ENCODE measurements around the gene SRSF1. TPM values are rescaled to one million over a fixed set of nuclear protein-coding genes. Genes with fewer than 3 reads are reported as not detected.

Gene SRSF1
- total RNA-seq, 2 experiments from 2014 or later, result 467 to 508 TPM

GRCh38 chr17:58020401-58020800 lies 13.4 kb upstream of the SRSF1 start:
- CTCF ChIA-PET, result no interaction called here
- POLR2A ChIA-PET, result no interaction called here

GRCh38 chr17:58019521-58019920 lies 12.5 kb upstream of the SRSF1 start:
- CTCF ChIA-PET, result interaction anchor here (0.7 kb wide), 1 partner anchor 416 kb away, joined by 3 read pairs; no protein-coding TSS in a partner anchor

GRCh38 chr17:58019039-58019438 lies 12.0 kb upstream of the SRSF1 start:
- ChIA-PET CTCF (interaction anchor here (0.7 kb wide), 1 partner anchor 417 kb away, joined by 3 read pairs; no protein-coding TSS in a partner anchor), POLR2A (no interaction called here)

More at GRCh38 chr17:58019521-58019920, 12.5 kb upstream of the SRSF1 start:
- POLR2A ChIA-PET, result no interaction called here

GRCh38 chr17:58010067-58010799 lies 3.2 kb upstream of the SRSF1 start:
- ChIA-PET CTCF (interaction anchor here (0.6 to 0.7 kb wide), 2 partner anchors 145 to 220 kb away, joined by 3 read pairs; no protein-coding TSS in a partner anchor), POLR2A (interaction anchor here (0.6 to 1.5 kb wide), 2 partner anchors 15 to 74 kb away, joined by 3 read pairs; no protein-coding TSS in a partner anchor)

GRCh38 chr17:58007781-58008706 lies 998 bp upstream of the SRSF1 start:
- ChIA-PET POLR2A (interaction anchor here (0.6 to 2.5 kb wide), 11 partner anchors 10 to 750 kb away, joined by 3 to 22 read pairs (median 3); partner anchors contain the start of genes DYNLL2 and MRPS23), CTCF (interaction anchor here (1.0 to 2.8 kb wide), 4 partner anchors 9 to 175 kb away, joined by 3 to 8 read pairs (median 5); no protein-coding TSS in a partner anchor)

- ChIA-PET POLR2A (interaction anchor here (0.7 to 2.5 kb wide), 8 partner anchors 8 to 157 kb away, joined by 3 to 22 read pairs (median 6); partner anchors contain the start of genes DYNLL2 and MRPS23), CTCF (interaction anchor here (1.2 to 2.8 kb wide), 4 partner anchors 7 to 148 kb away, joined by 3 to 8 read pairs (median 5); no protein-coding TSS in a partner anchor)
These were observed 504 bp downstream of the SRSF1 start for GRCh38 chr17:58006560-58006923.

GRCh38 chr17:58005728-58006559 lies 1.1 kb downstream of the SRSF1 start:
- ChIA-PET CTCF (interaction anchor here (1.2 to 1.6 kb wide), 3 partner anchors 55 to 148 kb away, joined by 3 to 6 read pairs (median 4); no protein-coding TSS in a partner anchor), POLR2A (interaction anchor here (0.7 to 2.5 kb wide), 7 partner anchors 7 to 156 kb away, joined by 3 to 22 read pairs (median 6); partner anchors contain the start of genes DYNLL2 and MRPS23)

GRCh38 chr17:58005031-58005727 lies 1.9 kb downstream of the SRSF1 start:
- CTCF ChIA-PET, result interaction anchor here (1.6 kb wide), 1 partner anchor 108 kb away, joined by 4 read pairs; no protein-coding TSS in a partner anchor
- POLR2A ChIA-PET, result interaction anchor here (1.2 to 1.9 kb wide), 2 partner anchors 9 to 155 kb away, joined by 3 to 16 read pairs; partner anchors contain the start of gene MRPS23

GRCh38 chr17:58004060-58004459 lies 3.0 kb downstream of the SRSF1 start:
- CTCF ChIA-PET, result no interaction called here
- POLR2A ChIA-PET, result no interaction called here

GRCh38 chr17:58002973-58003372 lies 4.1 kb downstream of the SRSF1 start:
- ChIA-PET CTCF (interaction anchor here (1.6 kb wide), 1 partner anchor 11 kb away, joined by 5 read pairs; no protein-coding TSS in a partner anchor), POLR2A (interaction anchor here (0.9 kb wide), 1 partner anchor 13 kb away, joined by 5 read pairs; no protein-coding TSS in a partner anchor)

- POLR2A ChIA-PET, result interaction anchor here (0.9 kb wide), 1 partner anchor 12 kb away, joined by 5 read pairs; no protein-coding TSS in a partner anchor
- CTCF ChIA-PET, result interaction anchor here (1.6 kb wide), 1 partner anchor 10 kb away, joined by 5 read pairs; no protein-coding TSS in a partner anchor
These were observed 4.7 kb downstream of the SRSF1 start for GRCh38 chr17:58002154-58002948.

GRCh38 chr17:58001461-58002124 lies 5.5 kb downstream of the SRSF1 start:
- ChIA-PET CTCF (interaction anchor here (1.6 kb wide), 1 partner anchor 9 kb away, joined by 5 read pairs; no protein-coding TSS in a partner anchor), POLR2A (interaction anchor here (0.6 kb wide), 1 partner anchor 15 kb away, joined by 3 read pairs; no protein-coding TSS in a partner anchor)

- CTCF ChIA-PET, result interaction anchor here (0.6 to 2.1 kb wide), 13 partner anchors 8 to 150 kb away, joined by 3 to 8 read pairs (median 3); partner anchors contain the start of genes MRPS23, SRSF1 and VEZF1
- POLR2A ChIA-PET, result interaction anchor here (1.3 kb wide), 1 partner anchor 9 kb away, joined by 5 read pairs; no protein-coding TSS in a partner anchor
These were observed 7.5 kb downstream of the SRSF1 start for GRCh38 chr17:57999496-58000017.

GRCh38 chr17:57999010-57999495 lies 8.0 kb downstream of the SRSF1 start:
- CTCF ChIA-PET, result interaction anchor here (0.7 to 2.1 kb wide), 12 partner anchors 9 to 150 kb away, joined by 3 to 8 read pairs (median 3); partner anchors contain the start of genes MRPS23 and SRSF1
- POLR2A ChIA-PET, result interaction anchor here (1.0 to 1.3 kb wide), 2 partner anchors 8 to 9 kb away, joined by 5 to 6 read pairs; partner anchors contain the start of gene SRSF1

Data from activated CD8-positive, alpha-beta memory T cell treated with anti-CD3 and anti-CD28 coated beads for 36 hours (primary cell).